HepG2 (cell line): ENCODE measurements around the gene LIPE.

Experiments
- GPN1 ChIP-seq: sonication (generic); formaldehyde crosslinking; IDR thresholded peaks from 2 replicates; pipeline ENCODE4 v1.5.1; 2020; ENCODE audit warnings: missing genetic modification reagents, borderline replicate concordance
- TCF7L2 ChIP-seq: IDR thresholded peaks from 2 replicates; pipeline ENCODE4 v1.6.1; 2011; ENCODE audit warnings: mild to moderate bottlenecking, low read depth, low read length, moderate library complexity

GRCh38 chr19:42403586-42403985 lies 23.6 kb downstream of the LIPE start:
- no peak for TF ChIP-seq GPN1 (CRISPR knock-in tag)
- no peak for TF ChIP-seq TCF7L2
